Measurements from ENCODE around the gene MAB21L3. TPM values are rescaled to one million over a fixed set of nuclear protein-coding genes. Genes with fewer than 3 reads are reported as not detected.
A peak's percentile ranks its signal among the peaks of the same experiment; 100 is the strongest.

The MAB21L3 gene
- total and polyA plus RNA-seq, 2 of the 13 experiments (the other 11 are each of a cell fraction or from before 2014, with no cell fraction given): 0.55 to 4.1 TPM

DNA sequence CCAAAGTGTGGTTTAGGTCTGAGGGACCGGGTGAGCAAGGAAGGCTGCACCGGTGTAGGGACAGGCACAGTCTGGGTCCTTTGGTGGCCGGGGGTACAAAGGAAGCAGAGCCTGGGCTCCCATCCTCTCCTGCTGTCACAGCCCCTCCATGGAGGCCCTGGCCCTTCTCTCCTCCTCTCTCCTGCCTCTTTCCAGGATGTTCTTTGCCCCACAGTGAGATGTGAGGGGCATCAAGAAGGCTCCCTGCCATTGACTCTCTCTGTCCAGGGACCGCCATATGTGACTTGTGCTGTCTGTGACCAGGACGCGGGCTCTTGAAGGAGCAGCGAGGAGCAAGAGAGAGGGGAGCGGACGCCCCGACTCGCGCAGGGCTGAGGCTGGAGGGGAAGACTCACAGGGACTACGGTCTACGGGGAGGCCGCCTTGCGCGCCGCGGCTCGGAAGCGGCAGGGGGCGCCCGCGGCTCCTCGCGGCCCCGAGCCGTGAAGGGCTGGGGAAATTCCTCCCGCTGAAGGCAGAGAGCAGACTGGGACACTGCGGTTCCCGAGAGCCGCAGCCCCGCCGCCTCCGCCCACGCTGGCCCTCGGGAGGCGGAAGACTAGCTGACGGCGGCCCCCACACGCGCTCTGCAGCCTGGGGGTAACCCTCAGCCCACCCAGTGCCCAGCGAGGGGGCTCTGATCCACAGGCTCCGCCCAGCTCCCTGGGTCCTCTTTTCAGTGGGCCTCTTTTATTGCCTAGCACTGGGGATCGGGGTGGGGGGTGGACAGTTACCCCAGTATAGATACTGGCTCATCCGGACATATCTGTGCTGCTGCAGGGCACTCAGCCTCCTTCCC, 40.8 kb downstream of the MAB21L3 start (continued):
- TF ChIP-seq, protein P1, sequence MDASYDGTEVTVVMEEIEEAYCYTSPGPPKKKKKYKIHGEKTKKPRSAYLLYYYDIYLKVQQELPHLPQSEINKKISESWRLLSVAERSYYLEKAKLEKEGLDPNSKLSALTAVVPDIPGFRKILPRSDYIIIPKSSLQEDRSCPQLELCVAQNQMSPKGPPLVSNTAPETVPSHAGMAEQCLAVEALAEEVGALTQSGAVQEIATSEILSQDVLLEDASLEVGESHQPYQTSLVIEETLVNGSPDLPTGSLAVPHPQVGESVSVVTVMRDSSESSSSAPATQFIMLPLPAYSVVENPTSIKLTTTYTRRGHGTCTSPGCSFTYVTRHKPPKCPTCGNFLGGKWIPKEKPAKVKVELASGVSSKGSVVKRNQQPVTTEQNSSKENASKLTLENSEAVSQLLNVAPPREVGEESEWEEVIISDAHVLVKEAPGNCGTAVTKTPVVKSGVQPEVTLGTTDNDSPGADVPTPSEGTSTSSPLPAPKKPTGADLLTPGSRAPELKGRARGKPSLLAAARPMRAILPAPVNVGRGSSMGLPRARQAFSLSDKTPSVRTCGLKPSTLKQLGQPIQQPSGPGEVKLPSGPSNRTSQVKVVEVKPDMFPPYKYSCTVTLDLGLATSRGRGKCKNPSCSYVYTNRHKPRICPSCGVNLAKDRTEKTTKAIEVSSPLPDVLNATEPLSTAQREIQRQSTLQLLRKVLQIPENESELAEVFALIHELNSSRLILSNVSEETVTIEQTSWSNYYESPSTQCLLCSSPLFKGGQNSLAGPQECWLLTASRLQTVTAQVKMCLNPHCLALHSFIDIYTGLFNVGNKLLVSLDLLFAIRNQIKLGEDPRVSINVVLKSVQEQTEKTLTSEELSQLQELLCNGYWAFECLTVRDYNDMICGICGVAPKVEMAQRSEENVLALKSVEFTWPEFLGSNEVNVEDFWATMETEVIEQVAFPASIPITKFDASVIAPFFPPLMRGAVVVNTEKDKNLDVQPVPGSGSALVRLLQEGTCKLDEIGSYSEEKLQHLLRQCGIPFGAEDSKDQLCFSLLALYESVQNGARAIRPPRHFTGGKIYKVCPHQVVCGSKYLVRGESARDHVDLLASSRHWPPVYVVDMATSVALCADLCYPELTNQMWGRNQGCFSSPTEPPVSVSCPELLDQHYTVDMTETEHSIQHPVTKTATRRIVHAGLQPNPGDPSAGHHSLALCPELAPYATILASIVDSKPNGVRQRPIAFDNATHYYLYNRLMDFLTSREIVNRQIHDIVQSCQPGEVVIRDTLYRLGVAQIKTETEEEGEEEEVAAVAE (CRISPR knock-in tag; IDR thresholded peaks at IDR 0.05; ENCODE audit: borderline replicate concordance): no peak
- TF ChIP-seq KDM4B (CRISPR knock-in tag; IDR thresholded peaks at IDR 0.05) (no peak), ZNF33A (CRISPR knock-in tag; IDR thresholded peaks at IDR 0.05; ENCODE audit: borderline replicate concordance) (no peak), ZNF558 (CRISPR knock-in tag; IDR thresholded peaks at IDR 0.05; ENCODE audit: borderline replicate concordance) (no peak), ZNF768 (CRISPR knock-in tag; IDR thresholded peaks at IDR 0.05) (peak; percentile 56; the same call in 1 of the 2 replicates), SUZ12 (IDR thresholded peaks at IDR 0.05; ENCODE audit: low read depth, low read length) (no peak), PHF21A (CRISPR knock-in tag; IDR thresholded peaks at IDR 0.05) (no peak), MZF1 (CRISPR knock-in tag; IDR thresholded peaks at IDR 0.05; ENCODE audit: borderline replicate concordance) (no peak), ZNF3 (CRISPR knock-in tag; IDR thresholded peaks at IDR 0.05) (no peak), ZNF839 (CRISPR knock-in tag; IDR thresholded peaks at IDR 0.05; ENCODE audit: borderline replicate concordance) (no peak), ZNF180 (CRISPR knock-in tag; IDR thresholded peaks at IDR 0.05; ENCODE audit: borderline replicate concordance, low read depth) (no peak), ZNF235 (CRISPR knock-in tag; IDR thresholded peaks at IDR 0.05; ENCODE audit: borderline replicate concordance) (no peak), ZNF253 (CRISPR knock-in tag; IDR thresholded peaks at IDR 0.05; ENCODE audit: borderline replicate concordance) (no peak), ZNF562 (CRISPR knock-in tag; IDR thresholded peaks at IDR 0.05; ENCODE audit: borderline replicate concordance) (no peak), TEAD3 (CRISPR knock-in tag; optimal IDR thresholded peaks at IDR 0.05; ENCODE audit: borderline replicate concordance) (peak; percentile 14), ZNF230 (CRISPR knock-in tag; IDR thresholded peaks at IDR 0.05) (no peak)
- TF ChIP-seq, protein P2, sequence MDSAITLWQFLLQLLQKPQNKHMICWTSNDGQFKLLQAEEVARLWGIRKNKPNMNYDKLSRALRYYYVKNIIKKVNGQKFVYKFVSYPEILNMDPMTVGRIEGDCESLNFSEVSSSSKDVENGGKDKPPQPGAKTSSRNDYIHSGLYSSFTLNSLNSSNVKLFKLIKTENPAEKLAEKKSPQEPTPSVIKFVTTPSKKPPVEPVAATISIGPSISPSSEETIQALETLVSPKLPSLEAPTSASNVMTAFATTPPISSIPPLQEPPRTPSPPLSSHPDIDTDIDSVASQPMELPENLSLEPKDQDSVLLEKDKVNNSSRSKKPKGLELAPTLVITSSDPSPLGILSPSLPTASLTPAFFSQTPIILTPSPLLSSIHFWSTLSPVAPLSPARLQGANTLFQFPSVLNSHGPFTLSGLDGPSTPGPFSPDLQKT (CRISPR knock-in tag; IDR thresholded peaks at IDR 0.05; ENCODE audit: borderline replicate concordance): no peak
- TF ChIP-seq, protein P3, sequence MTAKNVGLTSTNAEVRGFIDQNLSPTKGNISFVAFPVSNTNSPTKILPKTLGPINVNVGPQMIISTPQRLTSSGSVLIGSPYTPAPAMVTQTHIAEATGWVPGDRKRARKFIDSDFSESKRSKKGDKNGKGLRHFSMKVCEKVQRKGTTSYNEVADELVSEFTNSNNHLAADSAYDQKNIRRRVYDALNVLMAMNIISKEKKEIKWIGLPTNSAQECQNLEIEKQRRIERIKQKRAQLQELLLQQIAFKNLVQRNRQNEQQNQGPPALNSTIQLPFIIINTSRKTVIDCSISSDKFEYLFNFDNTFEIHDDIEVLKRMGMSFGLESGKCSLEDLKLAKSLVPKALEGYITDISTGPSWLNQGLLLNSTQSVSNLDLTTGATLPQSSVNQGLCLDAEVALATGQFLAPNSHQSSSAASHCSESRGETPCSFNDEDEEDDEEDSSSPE (CRISPR knock-in tag; IDR thresholded peaks at IDR 0.05): no peak
- TF ChIP-seq, protein P4, sequence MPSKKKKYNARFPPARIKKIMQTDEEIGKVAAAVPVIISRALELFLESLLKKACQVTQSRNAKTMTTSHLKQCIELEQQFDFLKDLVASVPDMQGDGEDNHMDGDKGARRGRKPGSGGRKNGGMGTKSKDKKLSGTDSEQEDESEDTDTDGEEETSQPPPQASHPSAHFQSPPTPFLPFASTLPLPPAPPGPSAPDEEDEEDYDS (CRISPR knock-in tag; IDR thresholded peaks at IDR 0.05): no peak
